Activated gamma-delta T cell treated with Interleukin-2 at 50 U/mL for 16 hours (primary cell): ENCODE data around the gene SNRNP40.

ENCODE experiments used
- DNase-seq: peaks from one replicate; pipeline ENCODE4 v3.0.0-alpha.2; 2020

SNRNP40 gene

GRCh38 chr1:31228986-31229385 is 67.6 kb downstream of the SNRNP40 start:
- no peak for DNase-seq

GRCh38 chr1:31227891-31228568 is 68.6 kb downstream of the SNRNP40 start:
- DNase-seq, result no peak

GRCh38 chr1:31224068-31224467 is 72.5 kb downstream of the SNRNP40 start:
- DNase-seq, result no peak

GRCh38 chr1:31222176-31222575 is 74.4 kb downstream of the SNRNP40 start:
- no peak for DNase-seq

GRCh38 chr1:31221072-31221471 is 75.5 kb downstream of the SNRNP40 start:
- no peak for DNase-seq

- DNase-seq, result no peak
These were observed 77.1 kb downstream of the SNRNP40 start for GRCh38 chr1:31219489-31219888.

- DNase-seq, result no peak
These were observed 77.9 kb downstream of the SNRNP40 start for GRCh38 chr1:31218705-31219104.

GRCh38 chr1:31216016-31216415 is 80.6 kb downstream of the SNRNP40 start:
- DNase-seq, result no peak

GRCh38 chr1:31215065-31215570 is 81.5 kb downstream of the SNRNP40 start:
- no peak for DNase-seq

GRCh38 chr1:31214316-31215064 is 82.1 kb downstream of the SNRNP40 start:
- no peak for DNase-seq
